EL (cell line): Measurements from ENCODE around the gene SPRYD3.

Source experiments
- DNase-seq: peaks from one replicate; pipeline ENCODE4 v3.0.0-alpha.2; 2016

Gene SPRYD3

GRCh38 chr12:53062011-53062961, 16.9 kb downstream of the SPRYD3 start:
- no peak for DNase-seq

GRCh38 chr12:53061404-53062010, 17.7 kb downstream of the SPRYD3 start:
- no peak for DNase-seq

DNA sequence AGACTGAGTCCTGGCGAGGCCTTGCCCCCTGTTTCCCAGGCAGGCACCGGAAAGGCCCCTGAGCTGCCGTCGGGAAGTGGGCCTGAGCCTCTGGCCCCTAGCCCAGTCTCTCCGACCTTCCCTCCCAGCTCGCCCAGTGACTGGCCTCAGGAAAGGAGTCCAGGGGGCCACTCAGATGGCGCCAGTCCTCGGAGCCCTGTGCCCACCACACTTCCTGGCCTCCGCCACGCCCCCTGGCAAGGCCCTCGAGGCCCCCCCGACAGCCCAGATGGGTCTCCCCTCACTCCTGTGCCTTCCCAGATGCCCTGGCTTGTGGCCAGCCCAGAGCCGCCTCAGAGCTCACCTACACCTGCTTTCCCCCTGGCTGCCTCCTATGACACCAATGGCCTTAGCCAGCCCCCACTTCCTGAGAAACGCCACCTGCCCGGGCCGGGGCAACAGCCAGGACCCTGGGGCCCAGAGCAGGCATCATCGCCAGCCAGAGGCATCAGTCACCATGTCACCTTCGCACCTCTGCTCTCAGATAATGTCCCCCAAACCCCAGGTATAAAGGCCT, 18.4 kb downstream of the SPRYD3 start:
- no peak for DNase-seq

DNA sequence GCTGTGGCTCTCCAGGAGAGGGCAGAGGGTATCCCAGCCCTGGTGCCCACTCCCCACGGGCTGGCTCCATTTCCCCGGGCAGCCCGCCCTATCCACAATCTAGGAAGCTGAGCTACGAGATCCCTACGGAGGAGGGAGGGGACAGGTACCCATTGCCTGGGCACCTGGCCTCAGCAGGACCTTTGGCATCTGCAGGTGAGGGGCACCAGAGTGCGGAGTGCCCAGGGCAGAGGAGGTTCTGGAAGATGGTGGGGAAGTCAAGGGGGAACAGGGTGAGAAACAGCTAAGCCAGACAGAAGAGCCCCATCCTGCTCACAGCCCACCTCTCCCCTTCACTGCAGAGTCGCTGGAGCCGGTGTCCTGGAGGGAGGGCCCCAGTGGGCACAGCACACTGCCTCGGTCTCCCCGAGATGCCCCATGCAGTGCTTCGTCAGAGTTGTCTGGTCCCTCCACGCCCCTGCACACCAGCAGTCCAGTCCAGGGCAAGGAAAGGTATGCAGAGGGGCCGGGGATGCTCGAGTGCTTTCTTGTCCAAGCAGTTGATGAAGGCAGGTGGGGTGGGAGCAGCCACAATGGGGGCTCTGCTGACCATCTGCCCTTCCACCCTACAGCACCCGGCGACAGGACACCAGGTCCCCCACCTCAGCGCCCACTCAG, 19.0 kb downstream of the SPRYD3 start:
- DNase-seq = no peak

GRCh38 chr12:53059434-53060063, 19.6 kb downstream of the SPRYD3 start:
- no peak for DNase-seq

DNA sequence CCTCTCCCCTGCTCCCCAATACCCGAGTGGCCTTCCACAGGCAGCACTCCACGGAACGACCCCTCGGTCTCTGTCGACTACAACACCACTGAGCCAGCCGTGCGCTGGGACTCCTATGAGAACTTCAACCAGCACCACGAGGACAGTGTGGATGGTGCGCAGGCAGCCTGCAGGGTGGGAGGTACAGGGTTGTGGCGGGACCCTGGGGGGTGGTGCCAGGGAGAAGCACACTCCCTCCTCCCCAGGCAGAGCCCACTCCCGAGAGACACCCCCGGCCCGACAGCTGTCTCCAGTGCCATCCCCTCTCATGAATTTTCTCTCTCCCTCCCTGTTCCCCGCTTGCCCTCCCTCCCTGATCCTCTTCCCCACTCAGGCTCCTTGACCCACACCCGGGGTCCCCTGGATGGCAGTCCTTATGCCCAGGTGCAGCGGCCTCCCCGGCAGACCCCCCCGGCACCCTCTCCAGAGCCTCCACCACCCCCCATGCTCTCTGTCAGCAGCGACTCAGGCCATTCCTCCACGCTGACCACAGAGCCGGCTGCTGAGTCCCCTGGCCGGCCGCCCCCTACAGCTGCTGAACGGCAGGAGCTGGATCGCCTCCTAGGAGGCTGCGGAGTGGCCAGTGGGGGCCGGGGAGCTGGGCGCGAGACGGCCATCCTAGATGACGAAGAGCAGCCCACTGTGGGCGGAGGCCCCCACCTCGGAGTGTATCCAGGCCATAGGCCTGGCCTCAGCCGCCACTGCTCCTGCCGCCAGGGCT, 20.3 kb downstream of the SPRYD3 start:
- no peak for DNase-seq

- no peak for DNase-seq
These were observed 21.2 kb downstream of the SPRYD3 start for GRCh38 chr12:53057816-53058500.

DNA sequence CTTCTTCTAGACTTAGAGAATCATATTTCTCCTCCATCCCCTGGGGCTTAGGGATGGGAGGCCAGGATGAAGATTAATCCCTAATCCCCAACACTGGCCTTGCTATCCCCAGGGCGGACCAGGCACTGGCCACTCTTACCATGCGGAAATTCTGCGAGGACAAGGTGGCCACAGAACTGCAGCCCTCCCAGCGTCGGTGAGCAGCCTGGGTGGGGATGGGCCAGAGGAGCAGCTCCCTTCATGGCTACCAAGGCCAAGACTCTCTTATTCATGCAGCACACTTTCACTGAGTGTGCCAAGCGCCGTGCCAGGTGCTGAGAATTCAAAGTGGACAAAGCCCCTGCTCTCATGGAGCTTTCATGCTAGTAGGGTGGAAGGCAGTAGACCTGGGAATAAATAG, 22.3 kb downstream of the SPRYD3 start:
- no peak for DNase-seq

GRCh38 chr12:53056296-53056695, 22.9 kb downstream of the SPRYD3 start:
- DNase-seq = no peak

GRCh38 chr12:53055471-53056266, 23.5 kb downstream of the SPRYD3 start:
- no peak for DNase-seq

DNA sequence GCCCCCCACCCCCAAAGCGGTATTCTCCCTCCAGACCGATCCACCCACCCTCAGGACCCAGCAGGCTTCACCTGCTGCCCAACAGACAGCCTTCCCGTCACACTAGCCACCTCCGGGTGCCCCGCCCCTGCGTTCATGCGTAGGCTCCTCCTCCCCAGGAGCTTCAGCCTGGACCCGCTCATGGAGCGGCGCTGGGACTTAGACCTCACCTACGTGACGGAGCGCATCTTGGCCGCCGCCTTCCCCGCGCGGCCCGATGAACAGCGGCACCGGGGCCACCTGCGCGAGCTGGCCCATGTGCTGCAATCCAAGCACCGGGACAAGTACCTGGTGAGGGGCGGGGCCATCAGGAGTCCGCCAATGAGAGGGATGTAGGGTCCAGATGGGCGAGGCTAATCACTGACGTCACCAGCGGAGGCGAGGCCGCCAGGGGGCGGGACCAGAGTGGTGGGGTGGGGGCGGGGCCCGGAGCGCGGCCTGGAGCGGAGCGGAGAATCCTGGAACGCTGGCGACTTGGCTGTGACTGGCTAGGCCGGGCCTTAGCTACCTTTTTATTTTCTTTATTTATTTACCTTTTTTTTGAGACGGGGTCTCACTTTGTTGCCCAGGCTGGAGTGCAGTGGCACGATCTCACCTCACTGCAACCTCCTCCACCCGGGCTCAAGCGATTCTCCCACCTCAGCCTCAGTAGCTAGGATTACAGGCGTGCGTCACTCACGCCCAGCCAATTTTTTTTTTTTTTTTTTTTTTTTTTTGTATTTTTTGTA, 24.9 kb downstream of the SPRYD3 start:
- DNase-seq = peak; percentile 87

GRCh38 chr12:53053218-53054111, 25.7 kb downstream of the SPRYD3 start:
- no peak for DNase-seq

- DNase-seq = peak; percentile 76
These were observed 26.6 kb downstream of the SPRYD3 start for GRCh38 chr12:53052419-53053217.

DNA sequence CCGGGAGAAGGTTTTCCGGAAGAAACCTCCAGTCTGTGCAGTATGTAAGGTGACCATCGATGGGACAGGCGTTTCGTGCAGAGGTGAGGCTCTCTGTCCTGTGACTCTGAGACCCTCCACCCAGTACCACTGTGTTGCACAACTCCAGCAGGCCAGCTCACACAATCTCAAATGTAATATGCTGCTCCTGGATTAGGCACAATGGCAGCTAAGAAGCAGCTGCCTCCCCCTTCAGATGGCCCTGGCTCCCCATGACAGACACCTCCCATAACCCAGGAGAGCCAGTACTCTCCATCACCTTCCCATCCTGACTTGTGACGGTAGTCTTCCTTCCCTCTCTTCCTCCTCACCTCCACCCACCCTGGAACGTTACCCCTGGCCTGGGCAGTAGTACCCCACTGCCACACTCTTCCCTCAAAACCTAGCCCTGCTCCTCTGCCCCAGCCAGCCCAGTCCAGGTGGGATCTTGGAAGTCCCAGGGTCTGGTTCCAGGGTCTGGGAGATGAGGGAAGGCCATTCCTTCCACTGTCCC, 27.2 kb downstream of the SPRYD3 start:
- DNase-seq = no peak

DNA sequence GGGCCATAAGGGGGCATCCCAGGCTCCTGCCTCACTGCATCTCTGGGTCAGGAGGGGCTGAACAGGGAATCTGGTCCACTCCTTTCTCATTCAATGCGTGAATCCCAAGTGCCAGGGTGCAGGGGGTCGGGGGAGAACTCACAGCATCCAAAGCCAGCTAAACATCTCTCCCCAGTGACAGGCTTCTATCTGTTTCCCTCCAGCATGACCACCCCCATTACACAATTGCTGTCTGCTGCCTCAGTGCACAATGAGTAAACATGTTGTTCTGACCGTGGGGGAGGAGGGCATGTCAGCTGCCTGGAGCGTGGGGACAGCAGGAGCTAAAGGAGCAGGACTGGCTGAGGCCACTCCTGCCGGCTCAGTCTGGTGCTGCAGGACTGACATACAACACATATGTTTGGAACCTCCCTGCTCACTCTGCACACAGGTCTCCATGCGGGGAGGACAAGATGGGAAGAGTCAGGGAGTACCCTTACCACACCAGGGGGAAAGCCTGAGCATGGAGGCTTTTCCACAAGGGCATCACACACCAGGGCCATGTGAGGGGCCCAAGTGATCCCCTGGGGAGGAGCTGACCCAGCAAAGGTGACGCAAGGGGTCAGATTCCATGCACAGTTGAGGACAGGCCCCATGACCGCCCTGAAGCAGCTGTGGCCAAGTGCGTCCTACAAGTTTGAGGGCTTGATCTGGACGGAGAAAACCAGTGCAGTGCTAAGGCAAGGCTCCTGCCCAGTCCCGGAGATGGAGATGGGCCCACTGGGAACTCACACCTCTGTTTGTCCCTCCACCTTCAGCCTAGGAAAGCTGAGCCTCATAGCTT, 27.9 kb downstream of the SPRYD3 start:
- DNase-seq = peak; percentile 66

DNA sequence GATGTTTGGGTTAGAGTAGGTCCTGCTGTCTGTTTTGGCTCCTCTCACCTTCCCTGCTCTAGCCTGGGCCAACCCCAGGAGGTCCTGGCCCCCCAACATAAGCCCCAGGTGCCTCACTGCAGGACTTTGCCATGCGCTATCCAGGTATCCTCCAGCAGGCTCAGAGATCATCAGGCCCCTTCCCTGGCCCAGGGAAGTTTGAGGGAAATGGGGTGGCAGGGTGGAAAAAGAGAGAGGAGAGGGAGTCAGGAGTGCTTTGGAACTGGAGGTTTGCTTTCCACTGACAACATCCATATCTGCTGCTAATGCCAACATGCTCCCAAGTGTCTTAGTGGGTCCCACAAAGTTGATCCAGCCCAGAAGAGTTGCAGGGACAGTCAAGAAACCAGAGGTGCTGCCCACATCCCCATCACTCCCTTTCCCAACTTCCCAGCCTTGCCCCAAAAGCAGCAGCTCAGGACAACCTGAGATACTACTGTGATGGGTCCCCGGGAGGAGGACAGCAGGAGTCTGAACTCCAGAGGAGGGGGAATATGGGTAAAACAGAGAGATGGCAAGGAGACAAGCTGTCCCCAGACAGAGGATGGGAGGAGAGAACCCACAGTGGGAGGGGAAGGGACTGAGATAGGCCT, 28.6 kb downstream of the SPRYD3 start:
- no peak for DNase-seq
